Smooth muscle cell of the coronary artery (primary cell): Measurements from ENCODE around the gene MAP7. TPM values are rescaled to one million over a fixed set of nuclear protein-coding genes. Genes with fewer than 3 reads are reported as not detected.

ENCODE experiments used
- total RNA-seq: library from RNA; depleted of rRNA; stranded (reverse); fragments of >200 nt; gene quantifications from 2 replicates; pipeline ENCODE4 v1.2.3, GENCODE V29; 2014; ENCODE audit warnings: low replicate concordance

Gene MAP7
- total RNA-seq, result 0.23 and 0.82 TPM in 2 replicates

GRCh38 chr6:136550330-136551071 is at the start of gene MAP7:
Gene MAP7, minus strand, starts transcription at chr6:136550422. Its CDS starts 14 bp downstream, at chr6:136550408.

Other genes with a start within 250 kb of the MAP7 start
- gene MAP3K5, start 242.1 kb upstream of the MAP7 start, total RNA-seq, result 5.0 and 14.4 TPM in 2 replicates